Measurements from ENCODE around the gene PSMD1. TPM values are rescaled to one million over a fixed set of nuclear protein-coding genes. Genes with fewer than 3 reads are reported as not detected.

The PSMD1 gene
- total RNA-seq, 1 donor from 2014 or later = 97.4 TPM

GRCh38 chr2:231047923-231048915, 8.4 kb upstream of the PSMD1 start:
- Histone ChIP-seq H3K4me1 (peaks cover 0 to 2% of the 10 kb centered on the region in 2 donors), H3K27me3 (no peaks in the 10 kb centered on the region), H3K36me3 (no peaks in the 10 kb centered on the region), H3K27ac (no peak overlapping the region), H3K4me3 (no peak overlapping the region), H3K9me3 (no peaks in the 10 kb centered on the region)
- no peak for TF ChIP-seq CTCF (IDR thresholded peaks at IDR 0.05)
- no peak for DNase-seq (ENCODE audit: low spot score in 2 of 2)
- intact Hi-C loops (cut with DNase I) = no loop called here

GRCh38 chr2:231049286-231050017, 7.2 kb upstream of the PSMD1 start:
- H3K27me3 ChIP-seq = no peaks in the 10 kb centered on the region
- no peak overlapping the region for H3K27ac ChIP-seq
- intact Hi-C loops (cut with DNase I) = loop anchor here (5.0 kb wide), 1 partner anchor 363 kb away; no protein-coding TSS in a partner anchor
- H3K4me1 ChIP-seq = peaks cover 0 to 2% of the 10 kb centered on the region in 2 donors
- TF ChIP-seq CTCF (IDR thresholded peaks at IDR 0.05) = no peak
- H3K4me3 ChIP-seq = no peak overlapping the region
- no peaks in the 10 kb centered on the region for H3K36me3 ChIP-seq
- no peaks in the 10 kb centered on the region for H3K9me3 ChIP-seq
- no peak for DNase-seq (ENCODE audit: low spot score in 2 of 2)

- DNase-seq (ENCODE audit: low spot score in 2 of 2) = no peak
- Histone ChIP-seq H3K9me3 (no peaks in the 10 kb centered on the region), H3K27me3 (no peaks in the 10 kb centered on the region), H3K27ac (no peak overlapping the region), H3K4me3 (no peak overlapping the region), H3K36me3 (no peaks in the 10 kb centered on the region), H3K4me1 (peaks cover 0 to 2% of the 10 kb centered on the region in 2 donors)
- intact Hi-C loops (cut with DNase I) = loop anchor here (5.0 kb wide), 1 partner anchor 362 kb away; no protein-coding TSS in a partner anchor
- no peak for TF ChIP-seq CTCF (IDR thresholded peaks at IDR 0.05)
These were observed 6.4 kb upstream of the PSMD1 start for GRCh38 chr2:231050018-231050901.

GRCh38 chr2:231051116-231051515, 5.6 kb upstream of the PSMD1 start:
- DNase-seq (ENCODE audit: low spot score in 2 of 2) = no peak
- H3K27ac ChIP-seq = no peak overlapping the region
- peaks cover 0 to 2% of the 10 kb centered on the region in 2 donors for H3K4me1 ChIP-seq
- TF ChIP-seq CTCF (IDR thresholded peaks at IDR 0.05) = no peak
- no peaks in the 10 kb centered on the region for H3K36me3 ChIP-seq
- H3K27me3 ChIP-seq = no peaks in the 10 kb centered on the region
- intact Hi-C loops (cut with DNase I) = loop anchor here (5.0 kb wide), 1 partner anchor 361 kb away; no protein-coding TSS in a partner anchor
- no peak overlapping the region for H3K4me3 ChIP-seq
- H3K9me3 ChIP-seq = no peaks in the 10 kb centered on the region
